Endodermal cell (in vitro differentiated cells): ENCODE results near the gene RALGAPA2. TPM values are rescaled to one million over a fixed set of nuclear protein-coding genes. Genes with fewer than 3 reads are reported as not detected.

Source experiments
- DNase-seq: peaks from one replicate; pipeline ENCODE4 v3.0.0-alpha.2; 2017
- H3K27ac ChIP-seq: 2 replicates; pipeline ENCODE4 v1.5.1; 2013; ENCODE audit warnings: mild to moderate bottlenecking, low read depth, low read length, moderate library complexity
- H3K27me3 ChIP-seq: 2 replicates; pipeline ENCODE4 v1.6.1; 2013; ENCODE audit warnings: mild to moderate bottlenecking, low read length, moderate library complexity; ENCODE audit not compliant: insufficient read depth, control insufficient read depth, poor library complexity, severe bottlenecking
- H3K36me3 ChIP-seq: 2 replicates; pipeline ENCODE4 v1.7.0; 2013; ENCODE audit warnings: mild to moderate bottlenecking, low read length, moderate library complexity; ENCODE audit not compliant: control insufficient read depth, insufficient read depth
- H3K4me1 ChIP-seq: one replicate; pipeline ENCODE4 v1.7.0; 2013; ENCODE audit warnings: low read length; ENCODE audit not compliant: control insufficient read depth, insufficient read depth
- H3K4me3 ChIP-seq: 2 replicates; pipeline ENCODE4 v1.5.1; 2013; ENCODE audit warnings: mild to moderate bottlenecking, low read length, moderate library complexity
- H3K9ac ChIP-seq: 2 replicates; pipeline ENCODE4 v1.6.1; 2013; ENCODE audit warnings: mild to moderate bottlenecking, low read length, moderate library complexity; ENCODE audit not compliant: poor library complexity, severe bottlenecking; ENCODE audit errors: extremely low read depth
- H3K9me3 ChIP-seq: 2 replicates; pipeline ENCODE4 v1.6.1; 2013; ENCODE audit warnings: mild to moderate bottlenecking, low read length, moderate library complexity; ENCODE audit not compliant: control insufficient read depth
- H3K27ac Mint-ChIP-seq: 2 replicates; pipeline ENCODE4 v1.8.0; 2020; ENCODE audit warnings: mixed read lengths
- H3K27me3 Mint-ChIP-seq: 2 replicates; pipeline ENCODE4 v1.8.0; 2021; ENCODE audit warnings: mild to moderate bottlenecking, mixed read lengths; ENCODE audit not compliant: insufficient read depth
- H3K36me3 Mint-ChIP-seq: 2 replicates; pipeline ENCODE4 v1.8.0; 2020; ENCODE audit warnings: low read depth, mixed read lengths
- H3K4me1 Mint-ChIP-seq: 2 replicates; pipeline ENCODE4 v1.8.0; 2020; ENCODE audit warnings: mixed read lengths
- H3K4me3 Mint-ChIP-seq: 2 replicates; pipeline ENCODE4 v1.8.0; 2020; ENCODE audit warnings: mild to moderate bottlenecking, moderate library complexity, mixed read lengths
- H3K9me3 Mint-ChIP-seq: 2 replicates; pipeline ENCODE4 v1.8.0; 2020; ENCODE audit warnings: mild to moderate bottlenecking, mixed read lengths
- WGBS, 2 experiments: methylation state at CpG; one replicate each; pipeline versions ENCODE4 v1.1.5 to v1.1.7; 2013; ENCODE audit warnings: missing lambda C conversion rate in 2 of 2, mixed read lengths in 1 of 2; ENCODE audit not compliant: insufficient coverage in 1 of 2, insufficient read length in 1 of 2; 5-methylcytosine and 5-hydroxymethylcytosine counted together
- total RNA-seq, 2 donors: library from RNA; stranded (reverse); fragmentation: NEBNext Ultra II Directional in 1 of 2; extraction: Animal tissue kit (Norgen Biotek cat#: 25700) in 1 of 2; gene quantifications; 2 replicates in 1 of 2; 3 replicates in 1 of 2; pipeline ENCODE4 v1.2.1, GENCODE V29; 2021
- TF ChIP-seq, protein P1 (sequence below): fragments of 200-600 bp; sonication (generic); conservative IDR thresholded peaks from 2 replicates; pipeline ENCODE4 v1.5.0; 2021; ENCODE audit warnings: antibody characterized with exemption, mild to moderate bottlenecking

RALGAPA2 gene
- total RNA-seq, 2 donors from 2014 or later = 19.5 to 24.6 TPM

DNA sequence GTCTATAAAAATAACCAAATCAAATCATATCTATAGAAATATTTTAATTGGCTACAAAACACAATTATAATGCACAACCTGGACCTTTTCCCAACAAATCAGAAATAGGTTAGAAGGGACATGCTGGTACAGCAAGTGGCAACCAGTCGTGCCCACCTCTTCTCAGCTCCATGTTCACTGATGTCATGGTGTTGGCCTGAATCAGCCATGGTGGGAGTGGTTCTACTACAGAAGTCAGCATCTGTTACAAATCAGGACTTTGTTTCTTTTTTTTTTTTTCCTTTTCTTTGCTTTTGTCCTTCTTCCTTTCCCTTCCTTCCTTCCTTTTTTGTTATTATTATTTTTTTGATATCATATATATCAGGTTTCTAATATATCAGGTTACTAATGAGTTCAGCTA lies 91.2 kb downstream of the RALGAPA2 start:
- no peaks in the 10 kb centered on the region for H3K4me1 Mint-ChIP-seq
- H3K27me3 Mint-ChIP-seq = no peaks in the 10 kb centered on the region
- H3K9me3 Mint-ChIP-seq = no peaks in the 10 kb centered on the region
- Histone ChIP-seq H3K4me1 (no peaks in the 10 kb centered on the region), H3K27ac (no peak overlapping the region), H3K9ac (no peak overlapping the region), H3K9me3 (no peaks in the 10 kb centered on the region), H3K36me3 (peaks cover 5% of the 10 kb centered on the region), H3K27me3 (no peaks in the 10 kb centered on the region), H3K4me3 (no peak overlapping the region)
- no peak overlapping the region for H3K27ac Mint-ChIP-seq
- 100% methylated on average over 1 of the region's 1 CpG for WGBS, 2 experiments
- H3K4me3 Mint-ChIP-seq = no peak overlapping the region
- H3K36me3 Mint-ChIP-seq = no peaks in the 10 kb centered on the region
- no peak for DNase-seq
- TF ChIP-seq, protein P1, sequence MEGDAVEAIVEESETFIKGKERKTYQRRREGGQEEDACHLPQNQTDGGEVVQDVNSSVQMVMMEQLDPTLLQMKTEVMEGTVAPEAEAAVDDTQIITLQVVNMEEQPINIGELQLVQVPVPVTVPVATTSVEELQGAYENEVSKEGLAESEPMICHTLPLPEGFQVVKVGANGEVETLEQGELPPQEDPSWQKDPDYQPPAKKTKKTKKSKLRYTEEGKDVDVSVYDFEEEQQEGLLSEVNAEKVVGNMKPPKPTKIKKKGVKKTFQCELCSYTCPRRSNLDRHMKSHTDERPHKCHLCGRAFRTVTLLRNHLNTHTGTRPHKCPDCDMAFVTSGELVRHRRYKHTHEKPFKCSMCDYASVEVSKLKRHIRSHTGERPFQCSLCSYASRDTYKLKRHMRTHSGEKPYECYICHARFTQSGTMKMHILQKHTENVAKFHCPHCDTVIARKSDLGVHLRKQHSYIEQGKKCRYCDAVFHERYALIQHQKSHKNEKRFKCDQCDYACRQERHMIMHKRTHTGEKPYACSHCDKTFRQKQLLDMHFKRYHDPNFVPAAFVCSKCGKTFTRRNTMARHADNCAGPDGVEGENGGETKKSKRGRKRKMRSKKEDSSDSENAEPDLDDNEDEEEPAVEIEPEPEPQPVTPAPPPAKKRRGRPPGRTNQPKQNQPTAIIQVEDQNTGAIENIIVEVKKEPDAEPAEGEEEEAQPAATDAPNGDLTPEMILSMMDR = no peak

DNA sequence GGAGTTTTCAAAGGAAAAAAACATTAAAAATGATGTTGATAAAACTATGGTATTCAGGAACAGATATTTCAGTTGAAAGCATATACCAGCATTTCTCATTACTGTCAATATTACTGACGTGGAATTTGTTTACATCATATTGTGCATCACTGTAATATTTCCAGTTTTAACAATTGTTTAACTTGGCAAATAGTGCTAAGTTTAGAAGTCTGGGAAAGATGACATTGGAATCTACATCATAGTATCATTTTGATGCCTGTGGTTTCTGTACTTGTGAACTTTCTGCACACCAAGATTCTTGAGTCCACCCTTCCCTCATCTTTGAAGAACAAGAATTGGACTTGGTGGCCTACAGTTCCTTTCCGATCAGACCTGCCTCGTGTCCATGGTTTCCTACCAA lies 98.1 kb downstream of the RALGAPA2 start:
- TF ChIP-seq, protein P1 = no peak
- H3K9me3 Mint-ChIP-seq = no peaks in the 10 kb centered on the region
- H3K27ac Mint-ChIP-seq = no peak overlapping the region
- no peaks in the 10 kb centered on the region for H3K27me3 ChIP-seq
- H3K27ac ChIP-seq = no peak overlapping the region
- no peaks in the 10 kb centered on the region for H3K27me3 Mint-ChIP-seq
- no peak overlapping the region for H3K4me3 ChIP-seq
- peaks cover 8% of the 10 kb centered on the region for H3K36me3 ChIP-seq
- H3K9me3 ChIP-seq = no peaks in the 10 kb centered on the region
- no peak for DNase-seq
- H3K36me3 Mint-ChIP-seq = peaks cover 4% of the 10 kb centered on the region
- WGBS, 2 experiments = 80 to 96% methylated on average over 1 to 2 of the region's 3 CpGs
- H3K9ac ChIP-seq = no peak overlapping the region
- no peak overlapping the region for H3K4me3 Mint-ChIP-seq
- H3K4me1 Mint-ChIP-seq = no peaks in the 10 kb centered on the region
- H3K4me1 ChIP-seq = no peaks in the 10 kb centered on the region

- no peaks in the 10 kb centered on the region for H3K27me3 Mint-ChIP-seq
- WGBS, 2 experiments = 89 to 92% methylated on average over 1 to 2 of the region's 2 CpGs
- no peak overlapping the region for H3K27ac ChIP-seq
Observed at GRCh38 chr20:20612251-20612650, 100.2 kb downstream of the RALGAPA2 start.

More at GRCh38 chr20:20612251-20612650, 100.2 kb downstream of the RALGAPA2 start:
- Mint-ChIP-seq H3K36me3 (peaks cover 4% of the 10 kb centered on the region), H3K27ac (no peak overlapping the region), H3K4me3 (no peak overlapping the region), H3K4me1 (no peaks in the 10 kb centered on the region), H3K9me3 (no peaks in the 10 kb centered on the region)
- no peaks in the 10 kb centered on the region for H3K4me1 ChIP-seq
- H3K9ac ChIP-seq = no peak overlapping the region
- peaks cover 8% of the 10 kb centered on the region for H3K36me3 ChIP-seq
- no peak overlapping the region for H3K4me3 ChIP-seq
- TF ChIP-seq, protein P1 = no peak
- H3K9me3 ChIP-seq = no peaks in the 10 kb centered on the region
- DNase-seq = no peak
- H3K27me3 ChIP-seq = no peaks in the 10 kb centered on the region
